Small intestine (tissue), 7 donors: Measurements from ENCODE around the gene PTPRF. TPM values are rescaled to one million over a fixed set of nuclear protein-coding genes. Genes with fewer than 3 reads are reported as not detected.

Experiments
- DNase-seq, 2 donors: peaks; one replicate each; pipeline versions ENCODE4 v3.0.0 to v3.0.0-alpha.2; 2013
- FAIRE-seq: peaks from 2 replicates; lab custom pipeline; 2012; peaks lifted over from hg19 to GRCh38; lab: Jason Lieb, UNC
- H3K27ac ChIP-seq, 3 donors: one replicate each; pipeline ENCODE4 v1.5.1; 2013; ENCODE audit warnings: low read length in 2 of 3, mild to moderate bottlenecking in 2 of 3, control low read depth in 1 of 3, inconsistent platforms in 1 of 3, low read depth in 1 of 3, moderate library complexity in 1 of 3
- H3K27me3 ChIP-seq, 3 donors: one replicate each; pipeline ENCODE4 v1.6.1; 2013; ENCODE audit warnings: low read length in 3 of 3, inconsistent platforms in 1 of 3; ENCODE audit not compliant: control insufficient read depth in 3 of 3, insufficient read depth in 3 of 3
- H3K36me3 ChIP-seq, 3 donors: one replicate each; pipeline ENCODE4 v1.6.1; 2013; ENCODE audit warnings: low read length in 3 of 3, inconsistent platforms in 1 of 3, low read depth in 1 of 3, mild to moderate bottlenecking in 1 of 3, moderate library complexity in 1 of 3; ENCODE audit not compliant: control insufficient read depth in 3 of 3, insufficient read depth in 2 of 3
- H3K4me1 ChIP-seq, 3 donors: one replicate each; pipeline ENCODE4 v1.6.1; 2013; ENCODE audit warnings: low read length in 2 of 3, inconsistent platforms in 1 of 3, low read depth in 1 of 3, mild to moderate bottlenecking in 1 of 3, moderate library complexity in 1 of 3; ENCODE audit not compliant: control insufficient read depth in 3 of 3, insufficient read depth in 2 of 3
- H3K4me3 ChIP-seq, 3 donors: one replicate each; pipeline ENCODE4 v1.5.1; 2013; ENCODE audit warnings: low read length in 3 of 3, control low read depth in 1 of 3, inconsistent platforms in 1 of 3, low read depth in 1 of 3, mild to moderate bottlenecking in 1 of 3, moderate library complexity in 1 of 3
- H3K9me3 ChIP-seq, 2 donors: one replicate each; pipeline ENCODE4 v1.6.1; 2013; ENCODE audit warnings: low read depth in 1 of 2, low read length in 1 of 2; ENCODE audit not compliant: control insufficient read depth in 2 of 2, insufficient read depth in 1 of 2
- WGBS, 3 donors: extraction: QIAGEN DNeasy Blood & Tissue Kit; methylation state at CpG; one replicate each; pipeline ENCODE4 v1.1.7; 2013; 5-methylcytosine and 5-hydroxymethylcytosine counted together
- polyA plus RNA-seq, 4 donors: library from polyadenylated mRNA; stranded (reverse) in 3 of 4; unstranded in 1 of 4; fragments of 200-250 nt in 3 of 4; fragments of 120-200 nt in 1 of 4; gene quantifications; one replicate each; pipeline versions ENCODE4 v1.2.1 to v1.2.3, GENCODE V29; 2013
- donor health status: healthy with polysubstance abuse.
- donor health status: control.
- donor health status: control.
- donor health status: Bipolar disorder and iron deficiency.
- donor health status: healthy.

PTPRF gene
- polyA plus RNA-seq, 4 donors, result 77.0 to 255 (median 83.2) TPM

DNA sequence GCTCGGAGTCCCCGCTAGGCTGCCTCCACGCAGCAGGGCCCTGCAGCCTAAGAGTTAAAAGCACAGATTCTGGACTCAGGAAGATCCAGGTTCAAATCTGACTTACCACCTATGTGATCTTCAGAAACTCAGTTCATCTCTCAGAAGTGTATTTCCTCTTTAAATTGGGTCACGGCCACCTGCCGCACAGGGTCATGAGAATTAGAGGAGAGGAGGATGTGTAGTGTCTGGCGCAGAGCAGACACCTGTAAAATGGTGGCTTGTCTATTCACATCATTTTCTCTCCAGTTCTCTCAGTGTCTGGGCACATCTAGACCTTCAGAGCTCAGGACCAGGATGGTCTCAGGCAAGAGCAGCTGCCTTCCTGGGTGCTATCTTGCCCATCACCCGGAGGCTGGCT, 45.8 kb downstream of the PTPRF start:
- H3K4me3 ChIP-seq, result no peak overlapping the region
- peaks cover 0 to 98% (median 3%) of the 10 kb centered on the region in 3 donors for H3K36me3 ChIP-seq
- 89 to 94% (median 92%) methylated on average over 7 of the region's 7 CpGs for WGBS, 3 donors
- DNase-seq, result no peak
- H3K27me3 ChIP-seq, result no peaks in the 10 kb centered on the region
- H3K27ac ChIP-seq, result no peak overlapping the region
- peaks cover 0 to 4% (median 0%) of the 10 kb centered on the region in 3 donors for H3K4me1 ChIP-seq
- no peak for FAIRE-seq
- no peaks in the 10 kb centered on the region for H3K9me3 ChIP-seq

DNA sequence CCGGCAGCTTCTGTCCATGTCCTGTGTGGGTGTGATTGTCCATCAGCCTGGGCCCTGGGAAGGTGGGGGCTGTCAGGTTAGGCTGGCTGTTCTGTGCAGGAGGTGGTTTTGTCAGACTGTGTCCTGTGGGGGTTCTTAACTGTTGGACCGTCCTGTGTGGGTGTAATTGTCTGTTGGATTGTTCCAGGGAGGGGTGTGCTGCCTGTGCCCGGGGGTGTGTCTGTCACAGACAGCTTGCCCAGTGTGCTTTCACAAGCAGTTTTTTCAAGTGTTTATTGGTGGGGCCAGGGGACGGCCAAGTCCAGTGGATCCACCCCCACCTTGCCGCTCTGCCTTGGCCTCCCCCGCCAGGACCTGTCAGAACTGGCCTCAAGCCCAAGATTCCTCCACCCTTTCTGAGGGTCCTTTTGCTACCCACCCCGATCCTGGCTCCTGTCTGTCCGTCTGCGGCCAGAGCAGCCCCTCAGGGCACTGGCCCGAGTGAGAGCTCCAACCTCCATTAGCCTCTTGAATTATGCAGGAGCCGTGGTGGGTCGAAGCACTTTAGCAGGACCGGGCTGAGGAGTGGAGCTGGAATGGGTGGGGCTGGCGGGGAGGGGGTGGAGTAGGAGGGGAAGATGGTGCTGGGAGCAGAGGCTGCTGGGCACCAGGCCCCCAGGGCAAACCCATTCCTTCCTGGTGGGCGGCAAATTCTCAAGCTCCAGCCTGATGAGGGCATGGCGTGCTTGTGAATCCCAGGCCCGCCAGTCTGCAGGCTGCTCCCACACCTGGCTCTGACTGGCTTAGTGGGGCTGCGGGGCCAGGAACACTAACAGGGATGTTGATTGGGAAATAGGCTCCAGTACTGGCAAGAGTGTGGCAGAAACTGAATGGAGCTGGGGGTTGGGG, 47.2 kb downstream of the PTPRF start:
- 87 to 90% (median 88%) methylated on average over 17 to 18 of the region's 18 CpGs for WGBS, 3 donors
- H3K4me1 ChIP-seq, result peaks cover 0 to 12% (median 0%) of the 10 kb centered on the region in 3 donors
- DNase-seq, result no peak
- H3K27ac ChIP-seq, result no peak overlapping the region
- FAIRE-seq, result no peak
- no peak overlapping the region for H3K4me3 ChIP-seq
- no peaks in the 10 kb centered on the region for H3K9me3 ChIP-seq
- H3K27me3 ChIP-seq, result no peaks in the 10 kb centered on the region
- H3K36me3 ChIP-seq, result peaks cover 0 to 98% (median 3%) of the 10 kb centered on the region in 3 donors

DNA sequence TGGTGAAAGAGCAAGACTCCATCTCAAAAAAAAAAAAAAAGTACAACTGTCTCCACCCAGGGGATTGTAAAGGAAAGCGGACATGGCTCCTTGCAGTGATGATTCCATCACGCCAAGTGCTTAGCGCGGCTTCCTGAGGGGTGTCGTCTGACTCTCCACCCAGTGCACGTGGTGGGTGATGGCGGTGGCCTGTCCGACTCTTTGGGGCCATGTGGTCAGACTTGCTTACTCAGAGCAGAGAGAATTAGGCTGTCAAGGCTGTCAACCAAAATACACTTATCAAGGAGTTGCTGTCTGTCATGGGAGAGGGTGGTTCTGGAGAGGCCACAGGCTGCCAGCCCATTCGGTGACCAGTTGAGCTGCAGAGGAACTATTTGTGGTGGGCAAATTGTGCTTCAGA, 49.4 kb downstream of the PTPRF start:
- FAIRE-seq, result no peak
- no peak overlapping the region for H3K27ac ChIP-seq
- 91 to 99% (median 94%) methylated on average over 9 of the region's 9 CpGs for WGBS, 3 donors

DNA sequence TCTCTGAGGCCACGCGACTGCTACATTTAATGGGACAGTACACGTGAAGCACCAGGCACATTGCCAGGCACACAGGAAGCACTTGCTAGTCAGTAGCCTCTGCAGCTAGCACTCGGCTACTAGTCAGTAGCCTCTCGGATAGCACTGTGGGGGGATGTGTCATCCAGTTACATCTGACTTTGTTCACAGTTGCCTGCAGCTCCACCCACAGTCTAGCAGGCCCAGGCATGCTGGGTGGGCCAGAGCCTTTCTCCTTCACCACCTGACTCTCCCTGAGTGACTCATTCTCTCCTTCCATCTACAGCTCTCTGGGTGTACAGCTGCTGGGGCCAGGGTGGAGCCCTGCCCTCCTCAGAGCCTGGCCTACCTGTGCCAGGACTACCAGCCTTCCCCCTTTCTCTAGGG, 51.5 kb downstream of the PTPRF start:
- H3K4me1 ChIP-seq, result peaks cover 0 to 48% (median 15%) of the 10 kb centered on the region in 3 donors
- 45 to 66% (median 53%) methylated on average over 5 of the region's 5 CpGs for WGBS, 3 donors
- H3K27ac ChIP-seq, result peak overlapping the region; percentile 57 to 75 (median 74)
- no peaks in the 10 kb centered on the region for H3K27me3 ChIP-seq
- H3K9me3 ChIP-seq, result no peaks in the 10 kb centered on the region
- peak; percentile 82 to 96 for DNase-seq
- no peak for FAIRE-seq
- H3K4me3 ChIP-seq, result no peak overlapping the region
- H3K36me3 ChIP-seq, result peaks cover 0 to 97% (median 0%) of the 10 kb centered on the region in 3 donors

More for the DNA sequence above, 49.4 kb downstream of the PTPRF start:
- Histone ChIP-seq H3K4me3 (no peak overlapping the region), H3K9me3 (no peaks in the 10 kb centered on the region), H3K4me1 (peaks cover 0 to 28% (median under 1%) of the 10 kb centered on the region in 3 donors), H3K27me3 (no peaks in the 10 kb centered on the region), H3K36me3 (peaks cover 0 to 98% (median 3%) of the 10 kb centered on the region in 3 donors)
- DNase-seq, result no peak

DNA sequence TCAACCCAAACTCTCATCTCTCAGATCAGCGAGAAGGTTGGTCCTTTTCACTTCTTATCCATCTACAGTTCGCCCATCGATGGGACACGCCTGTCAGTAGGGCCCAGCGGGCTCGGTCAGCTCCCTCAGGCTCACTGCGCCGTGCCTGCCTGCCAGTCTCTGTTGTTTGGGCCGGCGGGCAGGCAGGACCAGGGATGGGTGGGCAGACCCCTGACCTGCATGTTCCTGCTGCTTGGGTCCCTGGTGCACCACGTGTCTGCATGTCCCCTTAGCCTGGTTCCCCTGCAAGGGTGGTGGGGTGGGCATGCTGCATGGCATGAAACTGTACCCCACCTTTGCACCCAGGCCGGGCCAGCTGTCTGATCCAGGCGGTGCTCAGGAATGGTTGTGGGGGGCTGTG, 52.4 kb downstream of the PTPRF start:
- H3K4me1 ChIP-seq, result peaks cover 0 to 48% (median 15%) of the 10 kb centered on the region in 3 donors
- H3K27me3 ChIP-seq, result no peaks in the 10 kb centered on the region
- H3K36me3 ChIP-seq, result peaks cover 0 to 97% (median 0%) of the 10 kb centered on the region in 3 donors
- peak overlapping the region in 1 of 3 donors; percentile 74 for H3K27ac ChIP-seq
- H3K4me3 ChIP-seq, result no peak overlapping the region
- FAIRE-seq, result no peak
- 92% methylated on average over 13 of the region's 13 CpGs for WGBS, 3 donors
- H3K9me3 ChIP-seq, result no peaks in the 10 kb centered on the region
- no peak for DNase-seq

DNA sequence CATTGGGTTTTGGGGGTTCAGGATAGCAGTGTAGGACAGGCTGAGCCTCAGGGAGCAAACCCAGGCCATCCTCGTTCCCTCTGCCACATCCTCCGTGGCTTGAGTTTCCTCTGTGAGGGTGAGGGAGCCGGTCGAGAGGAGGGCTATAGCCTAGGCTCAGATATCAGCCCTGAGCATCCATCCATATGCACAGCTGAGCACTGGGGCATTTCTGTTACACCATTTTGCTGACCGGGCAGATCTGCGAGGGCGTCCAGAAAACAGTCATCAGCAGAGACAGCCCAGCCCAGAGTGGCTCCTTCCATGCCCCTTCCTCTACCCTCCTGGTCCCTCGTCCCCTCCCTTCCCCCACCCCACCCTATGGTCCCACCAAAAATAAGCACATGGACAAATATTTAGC, 53.5 kb downstream of the PTPRF start:
- H3K27ac ChIP-seq, result peak overlapping the region in 1 of 3 donors; percentile 22
- FAIRE-seq (no peak), DNase-seq (no peak)
- WGBS, 3 donors, result 68 to 78% (median 75%) methylated on average over 8 of the region's 8 CpGs
- H3K9me3 ChIP-seq, result no peaks in the 10 kb centered on the region
- H3K4me3 ChIP-seq, result no peak overlapping the region
- peaks cover 0 to 97% (median 5%) of the 10 kb centered on the region in 3 donors for H3K36me3 ChIP-seq
- no peaks in the 10 kb centered on the region for H3K27me3 ChIP-seq
- peaks cover 0 to 48% (median 15%) of the 10 kb centered on the region in 3 donors for H3K4me1 ChIP-seq

DNA sequence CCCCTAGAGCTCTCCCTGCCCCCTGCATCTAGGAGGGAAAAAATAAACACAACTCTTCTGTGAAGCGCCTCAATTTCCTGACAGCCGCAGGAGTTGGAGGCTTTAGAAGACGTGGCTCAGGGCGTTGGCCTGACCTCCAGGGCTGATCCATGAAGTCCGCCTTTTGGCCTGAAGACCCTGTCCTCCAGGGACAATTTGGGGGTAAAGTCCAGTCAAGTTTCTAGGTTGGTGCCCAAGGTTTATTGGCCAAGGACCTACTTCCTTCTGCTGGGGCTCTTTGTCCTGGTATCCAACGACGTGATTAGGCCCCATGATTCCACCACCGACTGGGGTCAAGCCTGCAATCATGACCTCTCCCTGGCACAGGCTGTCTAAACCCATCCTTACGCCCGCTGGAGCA, 54.9 kb downstream of the PTPRF start:
- Histone ChIP-seq H3K27me3 (no peaks in the 10 kb centered on the region), H3K4me3 (no peak overlapping the region), H3K9me3 (no peaks in the 10 kb centered on the region), H3K27ac (peak overlapping the region; percentile 23 to 76 (median 69)), H3K4me1 (peaks cover 0 to 48% (median 15%) of the 10 kb centered on the region in 3 donors), H3K36me3 (peaks cover 0 to 96% (median 8%) of the 10 kb centered on the region in 3 donors)
- DNase-seq (peak; percentile 56 to 83), FAIRE-seq (no peak)
- 42 to 72% (median 50%) methylated on average over 10 of the region's 10 CpGs for WGBS, 3 donors

DNA sequence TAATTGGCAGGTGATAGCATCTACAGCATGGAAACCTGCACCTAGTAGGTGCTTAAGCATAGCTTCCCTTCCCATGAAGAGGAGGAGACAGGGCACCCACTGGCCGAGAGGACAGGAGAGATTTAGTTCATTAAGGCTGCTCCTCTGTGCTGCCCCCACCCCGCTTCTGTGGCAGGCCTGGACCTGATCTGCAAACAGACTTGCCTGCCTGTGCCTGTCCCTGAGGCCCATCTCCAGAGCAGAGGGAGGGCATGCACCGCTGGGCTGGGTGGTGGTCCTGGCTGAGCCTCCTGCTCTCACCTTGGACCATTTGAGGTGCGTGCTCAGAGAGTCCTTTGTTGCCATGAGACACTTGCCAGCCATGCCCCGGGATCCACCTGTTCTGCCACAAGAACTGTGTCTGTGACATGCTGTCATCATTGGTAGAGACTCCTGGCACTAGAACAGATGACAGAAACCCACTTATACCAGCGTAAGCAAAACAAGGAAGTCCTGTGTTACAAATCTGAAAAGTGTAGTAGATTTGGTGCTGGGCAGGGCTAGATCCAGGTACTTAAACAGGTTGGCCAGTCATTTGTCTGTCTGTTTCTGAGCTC, 55.6 kb downstream of the PTPRF start:
- Histone ChIP-seq H3K9me3 (no peaks in the 10 kb centered on the region), H3K4me1 (peaks cover 0 to 48% (median 15%) of the 10 kb centered on the region in 3 donors), H3K36me3 (peaks cover 0 to 96% (median 10%) of the 10 kb centered on the region in 3 donors), H3K27me3 (no peaks in the 10 kb centered on the region), H3K4me3 (no peak overlapping the region), H3K27ac (peak overlapping the region; percentile 23 to 75 (median 45))
- WGBS, 3 donors, result 63 to 80% (median 68%) methylated on average over 6 of the region's 6 CpGs
- FAIRE-seq (no peak), DNase-seq (no peak)
